Hematopoietic multipotent progenitor cell treated with erythropoietin and hydrocortisone succinate and interleukin-3 and kit ligand, for 17 days (in vitro differentiated cells): Measurements from ENCODE around the gene EPN3.

Source experiments
- DNase-seq: peaks from one replicate; pipeline ENCODE4 v3.0.0-alpha.2; 2015; ENCODE audit warnings: low spot score

Gene EPN3

GRCh38 chr17:50569592-50569991, 37.1 kb downstream of the EPN3 start:
- DNase-seq, result no peak

- no peak for DNase-seq
Measured at GRCh38 chr17:50570032-50570431, 37.5 kb downstream of the EPN3 start.

GRCh38 chr17:50570528-50570927, 38.0 kb downstream of the EPN3 start:
- no peak for DNase-seq

GRCh38 chr17:50571681-50572080, 39.1 kb downstream of the EPN3 start:
- no peak for DNase-seq

GRCh38 chr17:50572541-50572940, 40.0 kb downstream of the EPN3 start:
- DNase-seq, result no peak

- DNase-seq, result no peak
Measured at GRCh38 chr17:50573866-50574611, 41.5 kb downstream of the EPN3 start.

- DNase-seq, result no peak
Measured at GRCh38 chr17:50575581-50576210, 43.2 kb downstream of the EPN3 start.

- DNase-seq, result no peak
Measured at GRCh38 chr17:50576864-50577263, 44.3 kb downstream of the EPN3 start.

GRCh38 chr17:50577451-50577954, 45.0 kb downstream of the EPN3 start:
- no peak for DNase-seq

GRCh38 chr17:50578173-50578572, 45.6 kb downstream of the EPN3 start:
- DNase-seq, result no peak

- no peak for DNase-seq
Measured at GRCh38 chr17:50579399-50579798, 46.9 kb downstream of the EPN3 start.

GRCh38 chr17:50580646-50581045, 48.1 kb downstream of the EPN3 start:
- DNase-seq, result no peak

GRCh38 chr17:50581316-50581715, 48.8 kb downstream of the EPN3 start:
- DNase-seq, result no peak

GRCh38 chr17:50582741-50583140, 50.2 kb downstream of the EPN3 start:
- DNase-seq, result no peak

GRCh38 chr17:50583641-50584040, 51.1 kb downstream of the EPN3 start:
- no peak for DNase-seq

GRCh38 chr17:50584116-50584515, 51.6 kb downstream of the EPN3 start:
- DNase-seq, result no peak

GRCh38 chr17:50584749-50585148, 52.2 kb downstream of the EPN3 start:
- DNase-seq, result no peak

- no peak for DNase-seq
Measured at GRCh38 chr17:50585346-50585745, 52.8 kb downstream of the EPN3 start.

- DNase-seq, result no peak
Measured at GRCh38 chr17:50585891-50586290, 53.4 kb downstream of the EPN3 start.

GRCh38 chr17:50586421-50587247, 54.1 kb downstream of the EPN3 start:
- no peak for DNase-seq

GRCh38 chr17:50587571-50587970, 55.0 kb downstream of the EPN3 start:
- no peak for DNase-seq

- DNase-seq, result no peak
Measured at GRCh38 chr17:50588391-50589049, 56.0 kb downstream of the EPN3 start.
